IPS-18c (cell line): ENCODE measurements around the gene DDX23.

Source experiments
- H3K4me3 ChIP-seq: 2 replicates; pipeline ENCODE4 v1.7.0; 2013; ENCODE audit warnings: low read depth, mild to moderate bottlenecking, low read length, moderate library complexity; ENCODE audit not compliant: insufficient read depth
- H3K9me3 ChIP-seq: one replicate; pipeline ENCODE4 v1.6.1; 2013; ENCODE audit warnings: mild to moderate bottlenecking, low read length, moderate library complexity; ENCODE audit not compliant: control insufficient read depth, insufficient read depth

DDX23 gene

DNA sequence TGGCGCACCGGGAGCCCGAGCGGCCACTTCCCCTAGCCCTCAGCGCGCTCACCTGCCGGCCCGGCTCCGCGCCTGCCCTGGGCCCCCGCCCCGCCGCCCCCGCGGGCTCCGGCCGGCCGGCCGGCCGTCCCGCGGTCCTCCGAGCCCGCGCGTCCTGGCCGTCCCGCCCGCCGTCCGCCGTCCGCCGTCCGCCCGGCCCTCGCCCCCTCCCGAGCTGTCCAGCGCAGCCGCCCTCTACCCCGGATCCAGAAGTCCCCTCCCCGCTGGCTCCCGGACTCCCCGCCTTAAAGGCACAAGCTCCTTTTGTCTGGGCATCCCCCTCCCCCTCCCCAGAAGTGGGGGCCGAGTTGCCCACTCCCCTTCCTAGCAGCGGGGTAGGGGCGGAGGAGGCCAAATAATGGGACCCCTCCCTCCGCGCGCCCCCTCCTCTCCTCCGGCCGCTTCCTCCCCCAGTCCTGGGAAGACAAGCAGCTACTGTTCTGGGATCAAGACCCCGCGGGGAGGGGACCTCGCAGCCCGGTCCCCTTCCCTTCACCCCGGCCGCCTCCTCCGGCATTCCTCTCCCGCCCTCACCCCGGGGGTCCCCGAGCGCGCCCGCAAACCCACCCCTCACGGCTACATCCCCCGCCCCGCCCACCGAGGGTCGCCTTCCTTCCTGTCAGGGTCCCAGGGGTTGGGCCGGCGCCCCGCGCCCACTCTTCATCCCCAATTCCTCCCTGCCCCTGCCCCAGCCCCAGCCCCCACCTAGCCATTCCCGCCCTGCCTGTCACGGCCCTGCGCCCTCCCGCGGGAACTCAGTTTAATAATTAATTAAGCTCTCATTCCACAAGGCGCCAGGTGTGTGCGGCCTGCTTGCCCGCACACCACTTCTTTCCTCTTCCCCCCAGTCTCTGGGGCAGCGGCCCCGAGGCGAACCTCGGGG is 62.8 kb downstream of the DDX23 start, which contains the start of gene ADCY6:
ADCY6 (minus strand) TSS at position 236 of the 922 bp plus-strand sequence. CDS start 5,655 bp downstream, outside the sequence.
- H3K9me3 ChIP-seq, result no peaks in the 10 kb centered on the region
- H3K4me3 ChIP-seq, result peak within 1 kb of the TSS; percentile 73

DNA sequence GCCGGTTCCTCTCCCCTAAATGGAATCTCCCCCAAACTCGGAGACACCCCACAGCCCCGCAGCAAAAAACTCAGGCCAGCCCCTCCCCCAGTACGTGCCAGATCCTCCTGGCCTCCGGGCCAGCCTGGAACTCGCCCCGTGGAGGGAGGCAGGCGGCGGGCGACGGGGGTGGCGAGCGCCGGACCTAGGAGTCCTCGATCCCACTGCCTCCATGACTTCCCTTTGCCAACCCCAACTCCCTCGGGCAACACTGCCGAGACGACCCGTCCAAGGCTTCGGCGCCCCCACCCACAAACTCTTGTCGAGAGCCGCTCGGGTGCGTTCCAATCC is 63.5 kb downstream of the DDX23 start:
- Histone ChIP-seq H3K4me3 (peak overlapping the region; percentile 73), H3K9me3 (no peaks in the 10 kb centered on the region)

DNA sequence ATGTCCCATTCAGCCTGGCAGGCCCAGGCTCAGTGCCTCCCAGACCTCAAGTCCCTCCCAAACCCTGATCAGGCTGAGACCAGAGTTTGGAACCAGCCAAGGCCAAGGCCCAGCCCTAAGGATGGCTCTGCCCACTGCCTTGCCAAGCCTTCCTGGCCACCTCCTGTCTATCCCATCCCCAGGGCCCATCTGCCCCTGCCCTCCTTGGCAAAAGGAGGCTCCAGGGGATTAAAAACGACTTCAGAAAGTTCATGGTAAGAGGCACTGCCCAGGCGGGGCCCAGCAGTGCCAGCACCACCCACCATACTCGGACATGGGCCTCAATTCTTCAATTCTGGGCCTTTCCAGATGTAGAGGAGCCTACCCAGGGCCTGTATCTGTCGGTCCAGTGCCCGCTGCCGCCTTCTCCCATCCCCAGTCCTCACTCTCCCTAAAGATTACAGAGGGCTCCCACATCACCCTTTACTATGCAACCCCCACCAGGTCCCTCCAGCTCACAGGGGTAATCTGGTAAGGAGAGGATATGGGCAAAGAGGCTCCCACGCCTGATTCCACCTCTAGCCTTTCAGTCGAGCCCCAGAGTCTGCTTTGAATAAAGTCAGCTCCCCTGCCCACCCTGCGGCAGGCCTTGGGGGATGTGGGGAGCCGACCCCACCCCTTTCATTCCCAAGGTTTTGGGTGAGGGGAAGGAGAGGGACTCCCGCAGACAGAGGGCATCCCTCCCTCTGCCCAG is 64.0 kb downstream of the DDX23 start:
- peaks cover 2% of the 10 kb centered on the region for H3K9me3 ChIP-seq
- H3K4me3 ChIP-seq, result peak overlapping the region; percentile 73

DNA sequence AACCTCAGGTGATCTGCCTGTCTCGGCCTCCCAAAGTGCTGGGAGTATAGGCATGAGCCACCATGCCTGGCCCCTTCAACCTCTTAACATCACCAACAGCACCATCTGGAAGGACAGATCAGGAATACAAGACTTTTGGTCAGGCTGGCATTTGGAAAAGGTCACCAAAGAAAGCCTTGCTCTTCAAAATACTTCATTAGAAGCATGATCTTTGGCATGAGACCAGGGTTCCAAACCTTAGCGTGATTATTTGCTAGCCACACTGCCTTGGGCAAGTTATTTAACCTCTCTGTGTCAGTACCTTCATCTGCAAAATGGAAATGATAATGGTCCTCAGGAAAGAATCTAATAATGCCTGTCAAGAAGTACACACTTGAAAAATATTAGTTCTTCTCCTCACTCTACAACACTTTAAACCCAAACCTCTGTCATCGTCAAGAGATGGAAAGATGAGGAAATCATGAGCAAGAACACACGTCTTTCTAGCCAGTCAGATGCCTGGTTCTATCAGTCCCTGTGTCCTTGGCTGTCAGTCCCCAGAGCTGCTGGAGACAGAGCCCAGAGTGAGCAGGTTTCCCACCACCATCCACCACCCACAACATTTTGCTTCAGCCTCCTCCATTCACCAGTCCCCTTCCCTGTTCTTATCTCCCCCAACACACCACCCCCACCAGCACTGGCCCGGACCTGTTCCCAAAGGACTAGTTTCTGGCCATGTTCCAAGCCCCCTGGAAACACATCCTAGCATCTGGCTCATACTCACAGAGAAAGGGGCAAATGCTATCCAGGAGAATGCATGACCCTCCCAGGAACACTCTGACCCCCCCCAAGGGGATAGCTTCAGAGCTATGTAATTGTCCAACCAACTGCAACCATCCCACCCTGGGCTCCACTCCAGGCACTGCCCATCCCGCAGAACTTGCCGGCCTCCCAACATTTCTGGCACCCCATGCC is 65.1 kb downstream of the DDX23 start:
- Histone ChIP-seq H3K9me3 (peaks cover 2% of the 10 kb centered on the region), H3K4me3 (no peak overlapping the region)

DNA sequence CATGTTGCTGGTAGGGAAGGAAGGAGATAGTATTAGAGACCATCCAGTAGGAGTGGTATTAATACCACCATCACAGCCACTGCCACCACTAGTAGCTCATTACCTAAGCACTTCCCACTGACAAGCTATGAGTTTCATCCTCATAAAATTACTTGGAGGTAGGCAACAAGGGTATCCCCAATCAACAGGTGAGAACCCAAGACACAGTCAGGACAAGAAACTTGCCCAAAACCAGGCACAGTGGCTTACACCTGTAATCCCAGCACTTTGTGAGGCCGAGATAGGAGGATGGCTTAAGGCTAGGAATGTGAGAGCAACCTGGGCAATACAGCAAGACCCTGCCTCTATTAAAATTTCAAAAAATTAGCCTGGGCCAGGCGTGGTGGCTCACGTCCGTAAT is 68.5 kb downstream of the DDX23 start:
- H3K4me3 ChIP-seq, result no peak overlapping the region
- peaks cover 2% of the 10 kb centered on the region for H3K9me3 ChIP-seq

DNA sequence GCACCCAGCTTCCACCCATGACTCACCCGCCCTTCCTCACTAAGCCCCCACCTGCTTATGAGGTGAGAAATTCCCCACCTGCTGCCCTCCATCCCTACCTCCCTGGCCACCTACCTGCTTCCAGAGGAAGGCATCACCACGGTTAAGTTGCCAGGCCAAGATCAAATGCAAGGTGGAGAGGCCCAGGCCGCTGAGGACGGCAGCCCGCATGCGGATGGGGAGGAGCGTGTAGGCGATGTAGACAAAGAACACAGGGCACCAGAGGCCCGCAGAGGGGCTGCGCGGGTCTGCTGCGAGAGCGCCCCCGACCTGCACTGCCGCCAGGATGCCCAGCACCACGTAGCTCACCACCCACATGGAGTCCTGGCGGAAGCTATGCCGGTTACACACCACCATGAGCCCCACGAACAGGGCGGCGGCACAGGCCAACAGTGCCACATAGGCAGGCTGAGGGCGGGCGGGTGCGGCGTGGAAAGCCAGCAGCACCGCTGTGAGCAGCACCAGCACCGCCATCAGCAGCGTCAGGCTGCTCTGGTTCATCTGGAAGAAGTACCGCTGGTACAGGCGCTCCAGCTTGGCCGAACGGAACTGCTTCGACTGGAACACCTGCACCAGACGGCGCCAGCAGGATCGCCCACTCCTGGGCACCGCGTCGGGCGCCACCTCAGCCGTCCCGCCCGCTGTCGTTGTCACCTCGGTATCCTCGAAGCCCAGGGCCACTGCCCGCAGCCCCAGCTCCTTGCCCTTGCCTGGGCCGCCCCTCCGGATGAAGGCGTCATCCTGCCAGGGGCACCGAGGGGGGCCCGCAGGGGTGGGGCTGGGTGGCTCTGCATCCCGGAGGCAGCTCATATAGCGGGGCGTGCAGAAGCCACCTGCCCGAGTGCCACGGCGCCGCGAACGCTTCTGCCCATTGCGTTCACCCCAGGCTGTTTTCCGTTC is 69.2 kb downstream of the DDX23 start:
- H3K9me3 ChIP-seq, result peaks cover 2% of the 10 kb centered on the region

DNA sequence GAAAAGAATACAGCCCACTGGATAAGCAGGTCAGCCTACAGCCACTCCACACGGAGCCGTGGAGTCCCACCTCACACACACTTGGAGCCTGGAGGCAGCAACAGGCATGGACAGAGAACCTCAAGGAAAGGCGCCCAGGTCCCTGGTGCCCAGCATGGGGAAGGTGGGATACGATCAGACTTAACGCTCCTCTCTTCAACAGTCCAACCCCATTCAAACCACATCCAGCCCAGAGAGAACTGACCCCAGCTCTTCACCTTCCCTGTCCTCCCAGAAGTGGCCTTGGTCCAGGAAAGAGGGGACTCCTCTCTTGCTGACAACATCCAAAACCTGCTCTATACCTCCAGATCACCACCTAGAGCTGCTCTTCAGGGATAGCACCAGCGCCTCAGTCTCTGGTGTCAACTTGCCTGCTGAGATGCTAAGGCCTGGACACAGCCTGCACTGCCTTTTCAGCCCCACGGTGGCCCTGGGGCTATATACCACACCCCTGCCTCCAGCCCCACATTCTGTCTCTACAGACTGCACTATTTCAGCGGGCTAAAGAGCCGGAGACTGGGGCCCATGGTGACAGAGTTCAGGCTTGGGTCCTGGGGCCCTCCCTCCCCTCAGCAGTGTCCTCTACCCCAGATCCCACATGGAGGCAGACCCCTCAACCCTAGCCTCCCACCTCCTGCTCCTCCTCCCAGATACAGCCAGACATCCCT is 70.1 kb downstream of the DDX23 start:
- peaks cover 2% of the 10 kb centered on the region for H3K9me3 ChIP-seq
- H3K4me3 ChIP-seq, result no peak overlapping the region

More for the DNA sequence above, 69.2 kb downstream of the DDX23 start:
- no peak overlapping the region for H3K4me3 ChIP-seq

DNA sequence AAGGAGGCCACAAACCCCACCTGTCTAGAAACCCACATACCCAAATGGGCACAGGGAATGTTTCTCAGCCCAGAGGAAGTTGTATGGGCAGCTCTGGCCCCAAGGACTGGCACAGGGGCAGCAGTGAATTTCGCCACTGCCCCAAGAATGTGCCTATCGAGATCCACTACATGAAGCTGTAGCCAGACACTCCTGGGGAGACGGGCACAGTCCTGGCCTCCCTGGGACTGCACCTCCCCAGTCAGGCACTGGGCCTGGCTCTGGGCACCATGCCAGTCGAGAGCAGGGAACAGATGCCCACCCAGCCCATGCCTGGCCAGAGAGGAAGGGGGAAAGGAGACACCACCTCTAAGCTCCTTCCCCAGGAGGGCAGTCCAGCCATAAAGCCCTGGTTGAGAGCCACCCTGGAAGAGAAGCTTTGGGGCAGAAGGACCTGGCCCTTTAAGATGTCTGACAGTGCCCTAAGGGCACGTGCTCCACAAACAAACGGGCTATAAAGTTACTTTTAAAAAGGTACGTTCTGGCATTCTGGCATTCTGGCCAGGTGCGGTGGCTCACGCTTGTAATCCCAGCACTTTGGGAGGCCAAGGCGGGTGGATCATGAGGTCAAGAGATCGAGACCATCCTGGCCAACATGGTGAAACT is 71.5 kb downstream of the DDX23 start:
- peaks cover 2% of the 10 kb centered on the region for H3K9me3 ChIP-seq
- no peak overlapping the region for H3K4me3 ChIP-seq

DNA sequence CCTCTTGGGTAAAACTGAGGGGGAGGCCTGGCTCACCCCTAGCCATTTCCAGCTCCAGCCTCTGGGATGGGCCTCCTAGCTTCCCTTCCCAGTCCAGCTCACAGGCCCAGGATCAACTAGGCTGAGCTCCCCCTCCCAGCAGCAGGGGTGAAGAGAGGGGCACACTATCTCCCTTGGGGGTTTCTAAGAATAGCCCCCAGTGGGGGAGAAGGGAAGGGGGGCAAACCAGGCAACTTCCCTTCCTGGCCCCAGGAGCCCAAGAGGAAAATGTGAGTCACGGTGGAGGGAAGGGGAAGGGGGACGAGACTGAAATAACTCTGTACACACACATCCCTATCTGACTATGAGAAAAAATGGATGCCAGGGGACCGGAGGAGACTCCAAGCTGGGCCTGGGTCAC is 72.1 kb downstream of the DDX23 start:
- H3K4me3 ChIP-seq, result no peak overlapping the region
- peaks cover 2% of the 10 kb centered on the region for H3K9me3 ChIP-seq
